GM12875 (cell line): ENCODE results near the gene FLII.

Experiments
- H3K4me3 ChIP-seq: one replicate; pipeline ENCODE4 v1.5.1; 2011; ENCODE audit warnings: low read depth, low read length, control low read depth
- TF ChIP-seq, protein P1 (sequence below): IDR thresholded peaks from 2 replicates; pipeline ENCODE4 v1.5.1; 2011; ENCODE audit warnings: low read depth, mild to moderate bottlenecking, control low read depth, inconsistent platforms, low read length, moderate library complexity, borderline replicate concordance; ENCODE audit not compliant: insufficient read depth

Gene FLII

DNA sequence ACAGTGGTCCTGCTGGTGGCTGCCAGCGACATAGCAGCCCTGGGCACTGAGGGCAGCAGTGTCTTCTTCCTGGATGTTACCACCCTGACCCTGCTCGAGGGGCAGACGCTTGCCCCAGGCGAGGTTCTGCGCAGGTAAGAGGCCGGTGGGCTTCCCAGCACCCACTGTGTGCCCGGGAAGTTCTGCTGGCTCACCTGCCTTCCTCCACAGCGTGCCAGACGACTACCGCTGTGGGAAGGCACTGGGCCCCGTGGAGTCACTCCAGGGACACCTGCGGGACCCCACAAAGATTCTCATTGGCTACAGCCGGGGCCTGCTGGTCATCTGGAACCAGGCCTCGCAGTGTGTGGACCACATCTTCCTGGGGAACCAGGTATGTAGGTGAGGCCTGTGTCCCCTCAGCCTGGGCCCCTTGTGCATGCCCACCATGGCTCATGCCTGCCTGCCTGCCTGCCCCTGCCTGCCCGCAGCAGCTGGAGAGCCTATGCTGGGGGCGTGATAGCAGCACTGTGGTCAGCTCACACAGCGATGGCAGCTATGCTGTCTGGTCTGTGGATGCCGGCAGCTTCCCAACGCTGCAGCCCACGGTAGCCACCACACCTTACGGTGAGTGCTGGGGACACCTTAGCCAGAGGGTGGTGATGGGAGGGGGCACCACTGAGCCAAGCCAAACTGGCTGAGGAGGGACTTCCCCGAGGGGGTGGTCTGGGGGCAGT is 24.6 kb downstream of the FLII start:
- TF ChIP-seq, protein P1, sequence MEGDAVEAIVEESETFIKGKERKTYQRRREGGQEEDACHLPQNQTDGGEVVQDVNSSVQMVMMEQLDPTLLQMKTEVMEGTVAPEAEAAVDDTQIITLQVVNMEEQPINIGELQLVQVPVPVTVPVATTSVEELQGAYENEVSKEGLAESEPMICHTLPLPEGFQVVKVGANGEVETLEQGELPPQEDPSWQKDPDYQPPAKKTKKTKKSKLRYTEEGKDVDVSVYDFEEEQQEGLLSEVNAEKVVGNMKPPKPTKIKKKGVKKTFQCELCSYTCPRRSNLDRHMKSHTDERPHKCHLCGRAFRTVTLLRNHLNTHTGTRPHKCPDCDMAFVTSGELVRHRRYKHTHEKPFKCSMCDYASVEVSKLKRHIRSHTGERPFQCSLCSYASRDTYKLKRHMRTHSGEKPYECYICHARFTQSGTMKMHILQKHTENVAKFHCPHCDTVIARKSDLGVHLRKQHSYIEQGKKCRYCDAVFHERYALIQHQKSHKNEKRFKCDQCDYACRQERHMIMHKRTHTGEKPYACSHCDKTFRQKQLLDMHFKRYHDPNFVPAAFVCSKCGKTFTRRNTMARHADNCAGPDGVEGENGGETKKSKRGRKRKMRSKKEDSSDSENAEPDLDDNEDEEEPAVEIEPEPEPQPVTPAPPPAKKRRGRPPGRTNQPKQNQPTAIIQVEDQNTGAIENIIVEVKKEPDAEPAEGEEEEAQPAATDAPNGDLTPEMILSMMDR, result no peak

DNA sequence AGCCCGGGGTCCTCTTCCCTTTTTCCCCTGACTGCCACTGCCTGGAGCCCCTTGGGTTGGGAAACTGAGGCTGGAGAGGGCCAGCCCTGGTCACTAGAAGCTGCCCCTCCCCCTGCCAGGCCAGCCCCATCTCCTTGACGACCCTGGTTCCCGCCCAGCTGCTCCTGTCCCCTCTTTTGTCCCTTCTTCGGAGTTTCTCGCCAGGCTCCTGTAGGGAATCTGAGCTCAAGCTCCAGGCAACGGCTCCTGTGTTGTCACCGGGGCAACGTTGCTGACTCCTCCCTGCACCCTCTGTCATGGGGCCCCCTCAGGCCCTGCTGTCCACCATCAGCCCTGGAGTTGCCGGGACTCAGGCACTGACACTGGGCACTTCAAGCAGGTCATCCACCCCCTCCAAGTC is 27.4 kb downstream of the FLII start:
- TF ChIP-seq, protein P1, result no peak

More for the DNA sequence above, 24.6 kb downstream of the FLII start:
- no peak overlapping the region for H3K4me3 ChIP-seq

DNA sequence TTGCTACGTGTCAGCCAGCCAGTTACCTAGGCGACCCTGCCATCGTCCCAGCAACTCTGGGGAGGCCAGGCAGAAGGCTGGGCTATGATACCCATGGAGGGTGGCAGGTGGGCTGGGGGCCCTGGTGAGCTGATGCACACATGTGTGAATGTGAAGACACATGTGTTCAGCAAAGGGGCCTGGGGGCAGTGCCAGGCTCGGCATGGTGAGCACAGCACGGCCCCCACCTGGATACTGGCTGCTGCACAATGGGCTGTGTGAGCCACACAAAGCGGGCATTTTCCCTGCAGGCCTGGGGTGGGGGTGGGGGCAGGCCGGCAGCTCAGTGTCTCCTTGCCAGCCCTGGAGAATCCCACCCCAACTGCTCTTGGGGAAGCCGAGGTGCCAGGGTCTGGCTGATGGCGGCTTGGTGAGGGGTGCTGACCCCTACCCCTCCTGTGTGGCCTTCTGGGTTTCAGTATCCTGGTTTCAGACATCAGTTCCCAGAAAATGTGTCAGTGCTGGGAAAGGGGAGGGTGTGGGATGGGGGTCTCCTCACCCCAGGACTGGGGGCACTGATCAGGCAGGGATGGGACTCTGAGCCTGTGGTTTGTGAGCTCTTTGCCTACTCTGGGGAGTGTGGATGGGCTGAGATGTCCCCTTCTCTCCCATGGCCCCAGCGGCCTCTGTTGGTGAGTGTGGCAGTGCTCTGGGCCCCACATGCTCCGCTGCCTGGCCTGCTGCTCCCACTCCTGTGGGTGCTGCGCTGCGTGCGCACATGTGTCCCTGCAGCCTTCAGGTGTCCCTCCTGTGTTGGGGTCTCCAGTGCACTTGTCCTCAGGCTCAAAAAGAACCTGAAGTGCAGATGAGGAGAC is 28.0 kb downstream of the FLII start:
- no peak overlapping the region for H3K4me3 ChIP-seq
- TF ChIP-seq, protein P1, result no peak

More for the DNA sequence above, 27.4 kb downstream of the FLII start:
- H3K4me3 ChIP-seq, result no peak overlapping the region

DNA sequence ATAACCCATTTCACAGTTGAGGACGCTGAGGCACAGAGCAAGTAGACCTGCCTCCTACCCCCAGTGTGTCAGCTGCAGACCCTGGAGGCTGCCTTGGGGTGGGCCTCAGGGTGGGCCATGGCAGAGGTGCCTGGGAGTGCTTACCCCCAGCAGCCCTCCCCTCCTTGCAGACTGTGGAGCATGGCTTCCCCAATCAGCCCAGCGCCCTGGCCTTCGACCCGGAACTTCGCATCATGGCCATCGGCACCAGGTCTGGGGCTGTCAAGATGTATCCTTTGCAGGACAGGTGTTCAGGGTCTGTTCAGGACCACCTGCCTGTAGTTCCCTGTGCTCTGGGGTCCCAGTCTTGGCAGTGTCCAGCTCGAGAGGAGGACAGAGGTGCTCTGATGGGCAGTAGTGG is 28.8 kb downstream of the FLII start:
- TF ChIP-seq, protein P1, result no peak
- no peak overlapping the region for H3K4me3 ChIP-seq

DNA sequence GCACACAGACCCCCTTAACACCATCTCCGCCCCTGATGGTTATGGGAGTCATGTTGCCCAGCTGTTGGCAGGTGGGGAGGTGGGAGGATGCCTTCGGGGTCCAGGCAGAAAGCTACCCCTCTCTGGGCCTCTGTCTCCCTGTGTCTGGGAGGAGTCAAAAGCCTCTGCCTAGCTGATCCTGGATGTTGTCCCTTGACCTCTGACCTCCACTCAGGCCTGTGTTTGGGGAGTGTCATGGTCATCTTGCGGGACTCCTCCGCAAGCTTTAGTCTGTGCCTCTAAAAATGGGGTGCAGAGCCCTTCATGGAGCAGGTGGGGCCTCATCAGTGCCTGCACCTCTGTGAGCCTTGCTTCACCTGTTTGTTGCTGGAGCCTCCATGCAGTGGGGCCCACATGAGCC is 29.3 kb downstream of the FLII start:
- H3K4me3 ChIP-seq, result no peak overlapping the region
- TF ChIP-seq, protein P1, result no peak

DNA sequence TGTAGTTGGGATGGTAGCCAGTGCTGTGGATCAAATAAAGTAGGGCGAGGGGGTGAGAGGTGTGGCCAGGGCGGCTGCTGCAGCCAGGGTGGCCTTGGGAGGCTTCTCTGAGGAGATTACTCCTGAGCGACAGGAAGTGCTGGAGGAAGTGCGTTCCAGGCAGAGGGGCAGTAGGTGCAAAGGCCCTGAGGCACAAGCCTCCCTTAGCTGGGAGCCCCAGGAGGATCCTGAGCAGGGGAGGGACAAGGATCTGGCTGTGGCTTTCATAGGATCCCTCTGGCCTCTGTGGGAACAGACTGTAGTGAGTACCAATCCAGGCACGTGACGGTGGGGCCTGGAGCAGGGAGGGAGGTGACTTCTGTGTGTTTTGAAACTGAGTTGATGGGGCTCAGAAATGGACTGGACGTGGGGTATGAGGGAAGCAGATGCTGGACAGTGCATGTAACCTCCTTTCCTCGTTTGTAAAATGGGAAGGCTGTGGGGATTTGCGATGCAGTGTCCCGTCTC is 30.3 kb downstream of the FLII start:
- TF ChIP-seq, protein P1, result no peak
- no peak overlapping the region for H3K4me3 ChIP-seq
